Measurements from ENCODE around the gene ZNF22. TPM values are rescaled to one million over a fixed set of nuclear protein-coding genes. Genes with fewer than 3 reads are reported as not detected.

The ZNF22 gene
- total RNA-seq, 4 donors from 2014 or later = 23.4 to 30.2 (median 26.0) TPM

DNA sequence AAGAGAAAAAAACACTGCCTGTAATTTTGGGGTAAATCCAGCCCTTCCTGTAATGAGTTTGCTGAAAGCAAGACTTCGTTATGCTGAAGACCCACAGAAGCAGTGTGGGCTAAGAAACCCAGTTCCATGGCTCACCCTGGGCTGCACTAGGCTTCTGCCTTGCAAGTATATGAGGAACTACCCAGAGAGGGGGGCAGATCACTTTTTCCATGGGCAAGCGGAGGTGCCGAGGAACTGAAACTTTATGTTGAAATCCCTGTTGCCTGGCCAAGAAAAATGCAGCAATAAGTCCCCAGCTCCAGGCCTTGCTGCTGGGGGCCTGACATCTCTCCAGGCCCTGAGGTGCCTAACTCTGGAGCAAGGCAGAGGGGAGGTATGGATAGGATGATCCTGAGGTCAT lies 32.6 kb upstream of the ZNF22 start:
- 8 to 20% methylated on average over 3 of the region's 3 CpGs for WGBS, 2 donors

GRCh38 chr10:44968500-44969400 lies 32.0 kb upstream of the ZNF22 start:
- Histone ChIP-seq H3K27me3 (no peaks in the 10 kb centered on the region), H3K9me3 (no peaks in the 10 kb centered on the region), H3K4me1 (peaks cover 8 to 94% (median 66%) of the 10 kb centered on the region in 4 donors), H3K36me3 (peaks cover 0 to 47% (median 0%) of the 10 kb centered on the region in 3 donors), H3K4me3 (peak overlapping the region in 1 of 4 donors; percentile 15), H3K27ac (peak overlapping the region; percentile 63 to 94 (median 80))
- no peak for TF ChIP-seq POLR2A (IDR thresholded peaks at IDR 0.05)
- no peak for TF ChIP-seq CTCF (IDR thresholded peaks at IDR 0.05)
- TF ChIP-seq EP300 (IDR thresholded peaks at IDR 0.05) = no peak
- no peak for DNase-seq (ENCODE audit: low spot score in 2 of 2)
- WGBS, 2 donors = 62 to 67% methylated on average over 11 of the region's 11 CpGs

More for the DNA sequence above, 32.6 kb upstream of the ZNF22 start:
- H3K9me3 ChIP-seq = no peaks in the 10 kb centered on the region
- H3K4me1 ChIP-seq = peaks cover 8 to 94% (median 64%) of the 10 kb centered on the region in 4 donors
- peak overlapping the region in 2 of 4 donors; percentile 0 to 15 for H3K4me3 ChIP-seq
- H3K27me3 ChIP-seq = no peaks in the 10 kb centered on the region
- H3K27ac ChIP-seq = peak overlapping the region; percentile 63 to 94 (median 80)
- DNase-seq (ENCODE audit: low spot score in 2 of 2) = peak in 1 of 2 donors; percentile 69
- peaks cover 0 to 45% (median 0%) of the 10 kb centered on the region in 3 donors for H3K36me3 ChIP-seq
- TF ChIP-seq CTCF (IDR thresholded peaks at IDR 0.05) = no peak
- peak in 1 of 2 donors; percentile 80 for TF ChIP-seq EP300 (IDR thresholded peaks at IDR 0.05)
- TF ChIP-seq POLR2A (IDR thresholded peaks at IDR 0.05) = no peak

DNA sequence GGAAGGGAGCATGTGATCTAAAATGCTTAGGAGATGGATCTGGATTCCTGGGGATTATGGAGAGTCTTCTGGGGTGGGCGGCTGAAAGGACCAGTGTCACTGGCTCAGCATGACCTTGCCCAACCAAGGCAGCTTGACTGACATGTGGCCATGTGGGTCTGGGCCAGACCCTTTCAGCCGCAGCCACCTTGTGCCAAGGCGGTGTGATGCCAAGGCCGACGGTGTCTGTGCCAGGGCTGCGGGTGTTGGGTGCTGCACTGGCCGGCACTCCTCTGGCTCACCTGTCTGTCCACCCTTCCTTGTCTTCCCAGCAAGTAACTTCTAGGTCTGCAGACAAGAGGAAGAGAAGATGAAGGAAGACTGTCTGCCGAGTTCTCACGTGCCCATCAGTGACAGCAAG lies 30.9 kb upstream of the ZNF22 start:
- H3K36me3 ChIP-seq = peaks cover 0 to 47% (median 0%) of the 10 kb centered on the region in 3 donors
- H3K27ac ChIP-seq = peak overlapping the region in 2 of 4 donors; percentile 45 to 94
- no peak for DNase-seq (ENCODE audit: low spot score in 2 of 2)
- H3K4me1 ChIP-seq = peaks cover 12 to 94% (median 65%) of the 10 kb centered on the region in 4 donors
- no peaks in the 10 kb centered on the region for H3K27me3 ChIP-seq
- TF ChIP-seq POLR2A (IDR thresholded peaks at IDR 0.05) (no peak), EP300 (IDR thresholded peaks at IDR 0.05) (peak in 1 of 2 donors; percentile 5)
- H3K4me3 ChIP-seq = no peak overlapping the region
- 72 to 74% methylated on average over 9 of the region's 9 CpGs for WGBS, 2 donors
- no peaks in the 10 kb centered on the region for H3K9me3 ChIP-seq

GRCh38 chr10:44970812-44971395 lies 29.8 kb upstream of the ZNF22 start:
- no peak overlapping the region for H3K4me3 ChIP-seq
- no peaks in the 10 kb centered on the region for H3K9me3 ChIP-seq
- no peak for DNase-seq (ENCODE audit: low spot score in 2 of 2)
- H3K36me3 ChIP-seq = peaks cover 0 to 47% (median 0%) of the 10 kb centered on the region in 3 donors
- TF ChIP-seq EP300 (IDR thresholded peaks at IDR 0.05) (no peak), POLR2A (IDR thresholded peaks at IDR 0.05) (no peak), CTCF (IDR thresholded peaks at IDR 0.05) (no peak)
- peak overlapping the region in 2 of 4 donors; percentile 17 to 59 for H3K27ac ChIP-seq
- H3K4me1 ChIP-seq = peaks cover 12 to 88% (median 57%) of the 10 kb centered on the region in 4 donors
- 84 to 87% methylated on average over 8 of the region's 8 CpGs for WGBS, 2 donors
- no peaks in the 10 kb centered on the region for H3K27me3 ChIP-seq

- H3K27me3 ChIP-seq = no peaks in the 10 kb centered on the region
- 87 to 91% methylated on average over 11 of the region's 11 CpGs for whole genome bisulfite sequencing, 2 donors
- DNase-seq (ENCODE audit: low spot score in 2 of 2) = no peak
- H3K9me3 ChIP-seq = no peaks in the 10 kb centered on the region
- peaks cover 0 to 48% (median 0%) of the 10 kb centered on the region in 3 donors for H3K36me3 ChIP-seq
- peaks cover 12 to 87% (median 55%) of the 10 kb centered on the region in 4 donors for H3K4me1 ChIP-seq
- peak overlapping the region in 2 of 4 donors; percentile 17 to 59 for H3K27ac ChIP-seq
- no peak overlapping the region for H3K4me3 ChIP-seq
- TF ChIP-seq EP300 (IDR thresholded peaks at IDR 0.05) = peak in 1 of 2 donors; percentile 17
- TF ChIP-seq CTCF (IDR thresholded peaks at IDR 0.05) = no peak
Observed at GRCh38 chr10:44971434-44971833, 29.3 kb upstream of the ZNF22 start.
